DND-41 (cell line): ENCODE measurements around the gene CFAP157.

Experiments
- ATAC-seq: fragments of 200-7000 bp; cut with Tn5 transposase; 3 replicates; pipeline ENCODE4 v1.9.1; 2021; ENCODE audit warnings: low read depth; ENCODE audit not compliant: insufficient read depth
- DNase-seq: peaks from one replicate; pipeline ENCODE4 v3.0.0-alpha.2; 2020
- H2AFZ ChIP-seq: 2 replicates; pipeline ENCODE4 v1.6.0; 2012; ENCODE audit warnings: low read depth, low read length
- H3K27ac ChIP-seq: 2 replicates; pipeline ENCODE4 v1.5.1; 2012; ENCODE audit warnings: low read length, inconsistent platforms
- H3K27me3 ChIP-seq: fragments of 200-600 bp; sonication (generic); 2 replicates; pipeline ENCODE4 v1.6.0; 2012; ENCODE audit warnings: low read length, mild to moderate bottlenecking, inconsistent platforms; ENCODE audit not compliant: insufficient read depth, poor library complexity
- H3K36me3 ChIP-seq: 2 replicates; pipeline ENCODE4 v1.5.1; 2012; ENCODE audit warnings: low read length, inconsistent platforms; ENCODE audit not compliant: insufficient read depth
- H3K4me1 ChIP-seq: 2 replicates; pipeline ENCODE4 v1.5.1; 2012; ENCODE audit warnings: mild to moderate bottlenecking, low read length; ENCODE audit not compliant: insufficient read depth
- H3K4me2 ChIP-seq: 2 replicates; pipeline ENCODE4 v1.6.0; 2012; ENCODE audit warnings: mild to moderate bottlenecking, moderate library complexity, low read length, inconsistent platforms; ENCODE audit not compliant: insufficient read depth
- H3K4me3 ChIP-seq, 2 experiments: fragments of 200-600 bp in 1 of 2; shearing (Covaris generic) in 1 of 2; 2 replicates each; pipeline ENCODE4 v1.5.1; 2012 to 2016; ENCODE audit warnings: inconsistent platforms in 2 of 2, low read length in 2 of 2, mild to moderate bottlenecking in 2 of 2, low read depth in 1 of 2, moderate library complexity in 1 of 2
- H3K79me2 ChIP-seq: 2 replicates; pipeline ENCODE4 v1.6.0; 2012; ENCODE audit warnings: low read length, inconsistent platforms; ENCODE audit not compliant: insufficient read depth
- H3K9ac ChIP-seq: 2 replicates; pipeline ENCODE4 v1.6.0; 2012; ENCODE audit warnings: low read depth, mild to moderate bottlenecking, inconsistent platforms, low read length, moderate library complexity
- H3K9me3 ChIP-seq: 2 replicates; pipeline ENCODE4 v1.5.1; 2012; ENCODE audit warnings: low read length, moderate library complexity, mild to moderate bottlenecking, inconsistent platforms; ENCODE audit not compliant: insufficient read depth, severe bottlenecking
- H4K20me1 ChIP-seq: 2 replicates; pipeline ENCODE4 v1.6.0; 2012; ENCODE audit warnings: low read length; ENCODE audit not compliant: insufficient read depth
- EZH2 ChIP-seq: IDR thresholded peaks from 3 replicates; pipeline ENCODE4 v1.6.1; 2012; ENCODE audit warnings: borderline replicate concordance, low read depth, mild to moderate bottlenecking, moderate library complexity, low read length, inconsistent platforms; ENCODE audit not compliant: severe bottlenecking
- TF ChIP-seq, protein P1 (sequence below): IDR thresholded peaks from 2 replicates; pipeline ENCODE4 v1.5.1; 2012; ENCODE audit warnings: borderline replicate concordance, low read length, moderate library complexity, mild to moderate bottlenecking; ENCODE audit not compliant: poor library complexity, severe bottlenecking; ENCODE audit errors: extremely low read depth

The CFAP157 gene

DNA sequence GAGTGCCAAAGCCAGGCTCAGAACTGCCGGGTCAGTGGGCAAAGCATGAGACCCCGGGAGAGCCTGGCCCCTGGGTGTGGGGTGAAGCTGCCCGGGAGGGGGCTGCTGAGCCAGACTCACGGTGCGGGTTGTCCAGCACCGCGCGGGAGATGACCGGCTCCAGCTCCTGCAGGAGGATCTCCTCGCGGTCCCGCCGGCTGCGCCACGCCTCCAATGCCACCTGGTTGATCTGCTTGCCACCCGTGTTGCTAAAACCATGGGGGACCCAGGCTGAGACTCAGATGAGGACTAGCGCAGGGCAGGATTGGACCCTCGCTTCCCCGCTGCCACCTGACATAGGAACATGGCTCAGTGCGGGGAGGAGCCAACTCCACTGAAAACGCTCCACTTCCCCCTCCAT lies 25.7 kb downstream of the CFAP157 start:
- Histone ChIP-seq H3K27me3 (no peaks in the 10 kb centered on the region), H2AFZ (no peak overlapping the region), H3K4me2 (no peak overlapping the region), H3K27ac (no peak overlapping the region), H3K4me3 (no peak overlapping the region), H3K9ac (no peak overlapping the region), H3K4me1 (peaks cover 21% of the 10 kb centered on the region), H3K79me2 (0 out of 2 replicates have a peak, but pooled peaks cover 2% of the 10 kb centered on the region), H3K9me3 (no peaks in the 10 kb centered on the region), H3K36me3 (peaks cover 12% of the 10 kb centered on the region; the same call in 1 of the 2 replicates), H4K20me1 (0 out of 2 replicates have a peak, but pooled peaks cover 4% of the 10 kb centered on the region)
- no peak for DNase-seq
- no peak for TF ChIP-seq EZH2
- TF ChIP-seq, protein P1, sequence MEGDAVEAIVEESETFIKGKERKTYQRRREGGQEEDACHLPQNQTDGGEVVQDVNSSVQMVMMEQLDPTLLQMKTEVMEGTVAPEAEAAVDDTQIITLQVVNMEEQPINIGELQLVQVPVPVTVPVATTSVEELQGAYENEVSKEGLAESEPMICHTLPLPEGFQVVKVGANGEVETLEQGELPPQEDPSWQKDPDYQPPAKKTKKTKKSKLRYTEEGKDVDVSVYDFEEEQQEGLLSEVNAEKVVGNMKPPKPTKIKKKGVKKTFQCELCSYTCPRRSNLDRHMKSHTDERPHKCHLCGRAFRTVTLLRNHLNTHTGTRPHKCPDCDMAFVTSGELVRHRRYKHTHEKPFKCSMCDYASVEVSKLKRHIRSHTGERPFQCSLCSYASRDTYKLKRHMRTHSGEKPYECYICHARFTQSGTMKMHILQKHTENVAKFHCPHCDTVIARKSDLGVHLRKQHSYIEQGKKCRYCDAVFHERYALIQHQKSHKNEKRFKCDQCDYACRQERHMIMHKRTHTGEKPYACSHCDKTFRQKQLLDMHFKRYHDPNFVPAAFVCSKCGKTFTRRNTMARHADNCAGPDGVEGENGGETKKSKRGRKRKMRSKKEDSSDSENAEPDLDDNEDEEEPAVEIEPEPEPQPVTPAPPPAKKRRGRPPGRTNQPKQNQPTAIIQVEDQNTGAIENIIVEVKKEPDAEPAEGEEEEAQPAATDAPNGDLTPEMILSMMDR, result no peak
- ATAC-seq, result no peak

DNA sequence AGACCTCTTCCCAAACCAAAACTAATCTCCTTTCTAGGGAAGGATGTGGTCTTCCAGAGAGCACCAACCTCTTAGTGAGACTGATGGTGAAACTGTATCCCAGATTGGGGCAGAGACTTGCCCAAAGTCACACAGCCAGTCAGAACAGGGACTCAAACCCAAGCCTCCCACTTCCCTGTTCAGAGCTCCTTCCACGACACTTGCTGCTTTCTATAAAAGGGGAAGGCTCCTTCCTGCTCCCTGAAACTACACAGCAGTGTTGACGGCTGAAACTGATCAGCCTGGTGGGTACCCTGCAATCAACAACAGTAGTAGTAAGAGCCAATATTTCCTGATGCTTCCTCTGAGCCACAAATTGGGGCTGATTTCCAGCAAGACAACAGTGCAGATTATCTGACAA lies 26.8 kb downstream of the CFAP157 start:
- 0 out of 2 replicates have a peak, but pooled peaks cover 2% of the 10 kb centered on the region for H3K79me2 ChIP-seq
- no peaks in the 10 kb centered on the region for H3K27me3 ChIP-seq
- H3K4me3 ChIP-seq, result no peak overlapping the region
- H3K4me2 ChIP-seq, result peak overlapping the region; percentile 79; the same call in 1 of the 2 replicates
- H3K36me3 ChIP-seq, result peaks cover 12% of the 10 kb centered on the region; the same call in 1 of the 2 replicates
- H4K20me1 ChIP-seq, result 0 out of 2 replicates have a peak, but pooled peaks cover 4% of the 10 kb centered on the region
- peak overlapping the region; percentile 85; the same call in 1 of the 2 replicates for H3K9ac ChIP-seq
- no peak for TF ChIP-seq EZH2
- TF ChIP-seq, protein P1, result no peak
- ATAC-seq (no peak), DNase-seq (no peak)
- no peaks in the 10 kb centered on the region for H3K9me3 ChIP-seq
- H3K27ac ChIP-seq, result no peak overlapping the region
- peaks cover 21% of the 10 kb centered on the region for H3K4me1 ChIP-seq
- no peak overlapping the region for H2AFZ ChIP-seq

DNA sequence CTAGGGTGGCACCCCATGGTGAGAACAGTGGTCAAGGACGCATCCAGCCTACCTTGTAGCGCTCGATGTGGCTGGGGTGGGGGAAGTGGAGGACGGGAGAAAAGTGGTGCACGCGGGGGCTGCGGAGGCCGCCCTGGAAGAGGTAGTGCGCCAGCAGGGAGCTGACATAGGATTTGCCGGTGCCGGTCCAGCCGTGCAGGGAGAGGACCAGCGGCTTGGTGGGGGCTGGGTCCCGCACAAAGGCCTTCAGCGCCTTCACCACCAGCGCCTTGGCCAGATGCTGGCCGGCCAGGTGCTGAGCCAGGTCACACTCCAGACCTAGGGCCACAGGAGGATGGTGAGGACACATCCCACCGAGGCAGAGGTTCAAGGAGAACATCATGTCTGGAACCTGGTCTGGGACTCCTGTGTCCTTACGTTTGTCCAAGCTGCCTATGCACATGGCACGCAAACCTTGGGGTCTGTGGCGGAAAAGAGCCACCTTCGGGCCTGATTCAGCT lies 27.5 kb downstream of the CFAP157 start:
- DNase-seq, result no peak
- Histone ChIP-seq H3K9me3 (no peaks in the 10 kb centered on the region), H3K9ac (peak overlapping the region; percentile 85), H3K4me1 (peaks cover 21% of the 10 kb centered on the region), H3K36me3 (peaks cover 12% of the 10 kb centered on the region; the same call in 1 of the 2 replicates), H3K4me3 (peak overlapping the region in 1 of 2 experiments; percentile 59; a peak in 3 of 4 replicates), H3K27me3 (no peaks in the 10 kb centered on the region), H3K27ac (peak overlapping the region; percentile 91), H4K20me1 (0 out of 2 replicates have a peak, but pooled peaks cover 4% of the 10 kb centered on the region), H3K79me2 (0 out of 2 replicates have a peak, but pooled peaks cover 2% of the 10 kb centered on the region), H3K4me2 (peak overlapping the region; percentile 79), H2AFZ (peak overlapping the region; percentile 64; the same call in 1 of the 2 replicates)
- no peak for TF ChIP-seq EZH2
- TF ChIP-seq, protein P1, result no peak
- no peak for ATAC-seq
